Measurements from ENCODE around the gene SCEL.
A peak's percentile ranks its signal among the peaks of the same experiment; 100 is the strongest.

The SCEL gene

DNA sequence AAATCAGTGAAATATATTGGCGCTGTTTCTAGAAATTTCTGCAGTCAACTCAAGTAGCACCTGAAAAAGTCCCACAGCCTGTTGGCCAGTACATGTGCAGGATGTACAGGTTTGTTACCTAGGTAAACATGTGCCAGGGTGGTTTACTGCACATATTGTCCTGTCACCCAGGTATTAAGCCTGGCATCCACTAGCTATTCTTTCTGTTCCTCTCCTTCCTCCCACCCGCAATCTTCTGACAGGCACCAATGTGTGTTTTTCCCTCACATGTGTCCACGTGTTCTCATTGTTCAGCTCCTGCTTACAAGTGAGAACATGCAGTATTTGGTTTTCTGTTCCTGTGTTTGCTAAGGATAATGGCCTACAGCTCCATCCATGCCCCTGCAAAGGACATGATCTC is 13.1 kb upstream of the SCEL start:
- DNase-seq = no peak

DNA sequence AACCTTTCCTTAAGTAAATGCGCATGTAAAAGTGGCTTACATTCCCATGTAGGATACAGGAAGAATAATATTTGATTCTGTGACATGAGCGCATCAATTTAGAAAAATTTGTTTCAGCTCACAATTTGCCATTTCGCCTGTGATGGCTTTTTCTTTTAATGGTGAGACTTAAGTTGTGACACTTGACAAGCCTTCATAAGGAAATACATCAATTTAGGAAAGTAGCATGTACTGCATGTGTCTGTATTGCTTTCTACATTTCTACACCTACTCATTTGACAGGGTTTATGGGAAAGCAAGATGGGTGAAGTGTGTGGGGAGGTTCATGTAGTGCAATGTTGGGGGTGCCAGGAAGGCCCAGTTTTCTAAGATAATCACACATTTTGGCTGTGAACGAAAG is 12.1 kb upstream of the SCEL start:
- DNase-seq = no peak

DNA sequence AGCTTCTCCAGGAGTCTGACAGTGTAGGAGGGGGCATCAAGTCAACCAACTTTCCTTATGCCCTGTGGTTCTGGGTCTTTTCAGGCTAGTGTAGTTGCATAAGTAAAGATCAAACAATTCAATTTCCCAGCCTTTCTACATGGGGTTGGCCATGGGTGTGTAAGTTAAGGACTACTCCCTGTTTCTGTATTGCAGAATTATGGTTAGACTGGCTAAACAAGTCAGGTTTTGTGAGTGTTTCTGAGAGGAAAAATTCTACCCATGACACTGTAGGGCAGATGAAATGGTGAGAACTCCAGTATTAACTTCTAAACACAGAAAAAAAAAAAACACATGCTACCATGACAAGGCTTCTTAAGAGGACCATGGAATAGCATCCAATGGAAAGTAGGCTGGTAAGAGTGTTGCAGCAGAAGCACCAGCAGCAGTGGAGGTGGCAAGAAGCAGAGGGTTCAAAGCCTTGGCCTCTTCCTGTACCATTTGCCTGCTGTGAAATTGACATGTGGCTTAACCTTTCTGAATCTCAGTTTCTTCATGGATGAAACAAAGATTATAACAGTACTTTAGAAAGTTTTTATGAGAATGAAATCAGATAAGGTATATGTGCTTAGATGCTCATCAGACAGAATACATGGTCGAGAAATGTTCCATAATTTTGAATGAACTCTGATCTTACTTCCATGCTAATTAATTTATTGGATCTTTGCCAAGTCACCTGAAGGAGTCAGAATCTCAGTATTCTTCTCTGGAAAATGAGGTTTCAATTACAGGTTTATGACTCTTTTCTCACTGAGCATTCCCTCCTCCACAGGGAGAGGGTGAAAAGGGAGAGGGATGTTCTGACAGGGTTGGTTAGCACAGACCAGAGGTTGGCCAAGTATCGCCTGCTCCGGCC is 11.4 kb upstream of the SCEL start:
- no peak for DNase-seq

DNA sequence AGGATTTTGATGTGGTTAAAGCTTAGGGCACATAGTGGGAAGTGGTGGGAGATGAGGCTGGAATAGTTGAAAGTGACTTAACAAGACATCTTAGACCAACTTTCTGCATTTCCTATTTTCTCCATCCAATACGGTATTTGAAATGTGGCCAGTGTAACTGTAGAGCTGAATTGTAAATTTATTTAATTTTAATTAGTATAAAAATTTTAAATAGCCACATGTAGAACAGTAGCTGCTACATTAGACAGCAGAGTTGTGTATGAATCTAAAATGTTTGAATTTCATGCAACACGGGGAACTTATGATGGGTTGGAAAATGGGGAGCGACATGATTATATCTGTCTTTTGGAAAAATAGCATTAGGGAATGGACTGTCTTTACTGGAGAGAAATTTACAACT is 7.1 kb upstream of the SCEL start:
- no peak for DNase-seq

DNA sequence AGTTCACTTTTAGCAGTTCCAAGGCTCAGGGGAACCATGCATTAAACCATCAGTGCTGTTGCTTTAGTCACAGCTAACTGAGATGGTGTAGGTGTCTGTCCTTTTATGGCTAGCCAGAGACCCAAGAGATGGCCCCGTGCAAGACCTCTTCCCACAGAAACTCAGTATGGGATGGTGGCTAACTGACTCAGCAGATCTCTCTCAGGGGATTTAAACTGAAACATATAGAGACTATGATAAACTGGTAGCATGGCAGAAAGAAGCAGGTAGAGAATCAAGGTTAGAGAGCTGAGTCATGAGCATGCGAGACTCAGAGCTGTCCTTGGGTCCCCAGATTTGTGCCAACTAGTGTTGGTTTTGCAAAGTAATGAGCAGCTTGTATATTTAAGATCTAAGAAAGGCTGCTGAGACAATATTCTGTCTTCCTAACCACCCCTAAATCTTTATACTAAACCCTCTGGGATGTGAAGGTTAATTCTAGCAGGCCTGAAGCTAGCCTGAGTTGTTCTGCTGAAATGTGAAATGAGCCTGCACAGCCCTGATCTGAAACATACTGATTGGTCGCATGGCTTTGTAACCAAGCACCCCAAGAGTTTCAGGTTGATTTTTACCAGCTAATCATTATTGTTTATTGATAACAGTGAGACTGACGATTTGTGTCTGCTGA is 6.5 kb upstream of the SCEL start:
- DNase-seq = no peak

DNA sequence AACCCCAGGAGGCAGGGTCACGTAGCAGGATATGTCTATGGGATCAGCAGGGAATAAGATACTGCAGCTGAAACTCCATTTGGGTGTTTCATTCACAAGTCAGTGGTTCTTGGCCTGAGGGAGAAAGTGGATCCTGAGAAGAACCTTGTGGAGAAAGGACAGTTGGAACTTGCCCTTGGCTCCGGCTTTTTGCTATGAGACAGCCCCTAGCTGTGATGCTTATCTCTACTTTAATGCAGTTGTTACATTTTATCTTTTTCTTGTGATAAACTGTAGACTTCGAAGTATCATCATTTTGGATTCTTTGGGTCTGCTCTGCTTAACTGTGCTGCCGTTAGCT is 6.0 kb upstream of the SCEL start:
- no peak for DNase-seq

DNA sequence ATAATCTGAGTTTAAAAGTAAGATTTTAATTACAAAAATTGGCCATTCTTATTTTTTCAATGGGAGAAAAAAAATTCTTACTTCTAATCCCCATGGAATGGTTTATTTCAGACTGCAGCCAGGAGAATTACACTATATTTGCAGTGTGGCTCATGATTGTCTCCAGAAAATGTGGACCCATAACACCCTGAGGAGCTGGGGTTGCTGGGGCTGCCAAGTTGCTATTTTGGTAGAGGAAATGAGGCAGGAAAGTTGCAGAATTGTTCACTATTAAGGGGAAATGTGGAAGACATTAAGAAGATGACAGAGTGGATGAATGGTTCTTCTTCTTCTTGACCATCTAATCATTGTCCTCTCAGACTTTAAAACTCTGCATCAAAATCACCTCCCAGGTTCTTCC is 4.6 kb upstream of the SCEL start:
- no peak for DNase-seq

DNA sequence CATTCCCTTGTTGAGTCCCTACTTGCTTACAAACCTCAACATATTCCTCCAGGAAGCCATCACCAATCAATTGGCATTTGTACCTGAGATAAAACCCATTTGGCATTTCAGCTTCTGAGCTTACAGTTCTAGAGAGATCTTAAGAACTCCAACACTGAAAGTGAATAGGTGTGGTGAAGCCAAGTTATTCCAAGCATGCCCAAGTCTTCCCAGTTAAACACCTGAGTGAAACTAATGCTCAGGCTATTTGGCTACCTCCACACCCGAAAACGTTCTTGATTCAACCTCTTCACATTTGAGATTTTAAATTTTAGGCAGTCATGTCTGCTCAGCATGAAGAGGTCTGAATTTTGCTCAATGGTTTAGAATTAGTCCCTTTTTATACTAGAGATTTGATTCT is 2.5 kb upstream of the SCEL start:
- DNase-seq = no peak

DNA sequence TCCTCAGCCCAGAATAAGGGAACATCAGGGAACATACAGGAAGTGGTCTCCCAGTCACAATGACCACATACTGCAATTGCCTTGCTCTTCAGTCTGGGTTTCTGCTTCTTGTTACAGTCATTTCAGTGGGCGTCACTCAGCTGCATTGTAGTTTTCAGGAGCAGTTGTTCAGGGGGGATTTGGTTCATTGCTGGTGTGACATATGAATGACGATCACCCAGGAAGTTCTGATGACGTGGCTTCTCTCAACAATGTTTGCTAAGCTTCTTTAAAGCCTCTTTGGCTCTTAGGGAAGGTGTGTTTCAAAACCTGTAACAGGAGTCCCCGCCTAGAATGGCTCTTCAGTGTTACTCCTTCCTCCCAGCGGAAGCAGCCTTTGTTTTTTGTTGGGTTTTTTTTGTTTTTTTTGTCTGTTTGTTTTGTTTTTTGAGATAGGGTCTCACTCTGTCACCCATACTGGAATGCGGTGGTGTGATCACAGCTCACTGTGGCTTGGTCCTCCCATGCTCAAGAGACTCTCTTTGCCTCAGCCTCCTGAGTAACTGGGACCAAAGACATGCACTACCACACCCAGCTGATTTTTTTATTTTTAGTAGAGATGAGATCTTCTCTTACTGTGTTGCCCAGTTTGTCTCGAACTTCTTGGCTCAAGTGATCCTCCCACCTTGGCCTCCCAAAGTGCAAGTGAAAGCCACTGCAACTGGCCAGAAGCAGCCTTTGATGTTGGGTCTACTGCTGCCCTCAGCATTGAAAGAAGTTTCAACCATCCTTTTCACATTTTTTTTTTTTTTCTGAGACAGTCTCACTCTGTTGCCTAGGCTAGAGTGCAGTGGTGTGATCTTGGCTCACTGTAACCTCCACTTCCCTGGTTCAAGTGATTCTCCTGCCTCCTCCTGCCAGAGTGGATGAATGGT is 1.4 kb upstream of the SCEL start:
- no peak for DNase-seq

DNA sequence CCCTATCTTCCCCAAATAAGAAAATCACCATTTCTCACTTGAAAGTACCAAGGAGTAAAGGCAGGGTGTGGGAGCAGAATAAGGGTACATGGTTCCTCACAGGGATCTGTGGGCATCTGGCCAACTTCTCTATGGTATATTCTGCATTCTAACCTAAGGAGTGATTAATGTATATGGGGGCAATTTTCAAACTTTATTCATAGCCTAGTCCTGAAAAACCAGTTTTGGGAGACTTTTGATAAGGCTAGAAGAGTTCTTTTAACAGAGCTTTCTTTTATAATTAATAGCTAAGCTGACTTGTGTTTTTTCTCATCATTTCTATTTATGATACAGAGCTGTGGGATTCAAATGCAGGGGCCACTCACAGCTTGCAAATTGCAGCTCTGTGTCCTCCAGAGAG is 852 bp downstream of the SCEL start:
- DNase-seq = no peak

DNA sequence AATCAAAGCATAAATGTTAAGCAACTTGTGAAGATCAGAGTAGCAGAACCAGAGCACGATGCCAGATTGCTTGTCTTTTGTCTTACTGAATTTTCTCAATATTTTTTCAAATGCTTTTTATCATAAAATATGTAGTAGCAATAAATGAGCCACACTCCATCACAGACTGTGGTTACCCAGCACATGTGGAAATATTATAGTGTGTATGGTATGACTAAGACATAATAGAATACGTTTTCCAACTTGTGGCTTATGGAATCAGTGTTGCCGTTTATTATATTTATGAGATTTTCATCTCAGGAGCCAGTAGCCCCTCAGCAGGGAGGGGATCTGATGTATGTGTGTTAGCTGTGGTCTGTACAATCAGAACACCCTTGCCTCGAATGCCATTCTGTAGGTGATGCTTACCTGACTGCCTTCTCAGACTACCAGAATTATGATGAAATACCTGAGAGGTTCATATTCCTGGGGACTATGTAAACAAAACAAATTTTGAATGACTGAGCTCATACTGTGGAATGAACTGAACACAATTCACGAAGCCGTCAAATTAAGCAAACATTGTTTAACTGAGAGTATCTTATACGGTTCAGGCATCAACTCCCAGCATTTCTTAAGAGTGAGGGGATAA is 1.9 kb downstream of the SCEL start:
- no peak for DNase-seq

DNA sequence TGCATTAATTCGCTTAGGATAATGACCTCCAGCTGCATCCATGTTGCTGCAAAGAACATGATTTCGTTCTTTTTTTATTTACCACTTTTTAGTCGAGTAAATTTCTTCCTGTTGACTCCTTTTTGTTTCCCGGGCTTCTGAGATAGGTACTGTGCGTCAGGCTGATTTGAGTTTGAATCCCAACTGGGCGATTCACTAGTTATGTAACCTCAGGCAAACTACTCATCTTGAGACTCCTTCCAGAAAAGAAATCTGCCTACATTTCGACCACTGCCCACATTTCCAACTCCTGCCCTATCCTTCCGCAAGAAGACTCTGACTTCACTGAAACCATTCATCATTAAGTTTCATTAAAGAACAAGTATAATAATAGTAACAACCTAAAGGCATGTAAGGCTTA is 8.2 kb downstream of the SCEL start:
- no peak for DNase-seq

DNA sequence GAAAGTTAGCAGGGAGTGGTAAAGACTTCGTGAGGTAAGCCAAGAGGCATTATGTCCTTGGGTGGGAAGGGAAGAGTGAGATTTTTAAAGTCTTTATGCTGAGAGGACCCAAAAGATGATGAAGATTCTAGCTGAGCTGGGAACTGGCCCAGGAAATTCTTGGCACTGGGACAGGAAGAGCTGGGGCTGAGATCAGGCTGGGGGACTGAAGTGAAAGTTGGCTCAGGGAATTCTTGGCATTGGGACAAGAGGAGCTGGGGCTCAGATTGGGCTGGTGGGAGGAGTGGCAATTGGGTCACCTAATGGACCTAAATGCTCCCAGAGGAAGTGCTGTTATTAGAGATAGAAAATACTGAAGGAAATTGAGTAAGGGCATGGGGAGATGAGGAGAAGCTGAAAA is 8.8 kb downstream of the SCEL start:
- peak in 1 of 2 donors; percentile 23 for DNase-seq

DNA sequence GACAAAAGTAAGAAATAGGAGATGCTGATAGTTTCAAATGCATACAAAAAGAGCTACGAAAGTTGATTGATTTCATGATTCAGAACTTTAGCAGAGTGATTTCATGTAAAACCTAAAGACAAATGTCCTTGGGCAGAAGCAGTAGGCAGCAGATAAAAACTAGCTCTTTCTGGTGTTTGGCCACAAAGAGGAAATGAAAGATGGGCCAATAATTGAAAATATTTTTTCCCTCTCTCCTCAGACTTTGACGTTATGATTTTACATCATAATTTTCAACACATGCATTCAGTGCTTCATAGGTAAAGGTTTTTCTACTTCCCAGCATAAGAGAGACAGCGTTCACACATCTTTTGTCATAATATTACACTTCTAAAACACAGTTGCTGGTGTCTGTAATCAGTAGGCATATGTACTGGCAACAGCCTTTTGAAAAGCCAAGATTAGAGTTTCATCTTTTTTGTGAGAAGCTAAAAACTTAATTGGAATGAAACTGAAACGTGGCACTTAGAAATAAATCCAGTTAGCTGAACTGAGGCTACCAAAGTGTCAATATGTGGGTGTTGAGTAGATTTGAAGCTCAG is 9.3 kb downstream of the SCEL start:
- no peak for DNase-seq

DNA sequence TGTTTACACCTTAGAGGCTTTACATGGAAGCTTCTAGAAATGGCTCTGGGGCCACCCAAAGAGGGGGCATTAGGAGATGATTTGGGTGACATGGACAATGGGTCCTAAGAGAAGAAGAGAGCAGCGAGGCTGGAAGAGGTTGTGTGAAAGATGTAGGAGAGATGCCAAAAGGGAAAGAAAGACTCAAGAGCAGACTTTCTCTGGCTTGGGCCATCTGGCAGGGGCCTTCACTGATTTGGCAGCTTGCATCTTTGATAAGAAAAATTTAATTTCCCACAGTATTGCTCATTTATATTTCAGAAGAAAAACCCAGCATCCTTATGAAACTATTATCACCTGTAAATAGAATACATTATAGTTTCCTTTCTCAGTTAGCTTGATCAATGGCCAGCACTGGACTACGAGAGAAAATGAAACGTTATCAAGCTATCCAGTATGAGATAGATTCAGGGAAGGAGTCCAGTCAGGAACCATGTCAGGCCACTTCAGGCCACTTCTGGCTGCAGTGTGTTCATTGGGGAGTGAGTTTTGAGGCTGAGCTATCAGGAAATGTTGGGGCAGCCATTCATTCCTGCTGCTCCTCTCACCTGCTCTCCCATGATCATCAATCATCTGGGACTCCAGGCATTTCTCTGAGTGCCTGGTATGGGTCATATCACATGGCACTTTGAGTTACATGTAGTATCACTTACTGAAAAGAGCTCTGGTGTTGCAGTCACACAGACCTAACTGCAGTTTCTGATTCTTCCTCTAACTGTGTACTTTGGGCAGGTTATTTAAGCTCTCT is 10.3 kb downstream of the SCEL start:
- no peak for DNase-seq

DNA sequence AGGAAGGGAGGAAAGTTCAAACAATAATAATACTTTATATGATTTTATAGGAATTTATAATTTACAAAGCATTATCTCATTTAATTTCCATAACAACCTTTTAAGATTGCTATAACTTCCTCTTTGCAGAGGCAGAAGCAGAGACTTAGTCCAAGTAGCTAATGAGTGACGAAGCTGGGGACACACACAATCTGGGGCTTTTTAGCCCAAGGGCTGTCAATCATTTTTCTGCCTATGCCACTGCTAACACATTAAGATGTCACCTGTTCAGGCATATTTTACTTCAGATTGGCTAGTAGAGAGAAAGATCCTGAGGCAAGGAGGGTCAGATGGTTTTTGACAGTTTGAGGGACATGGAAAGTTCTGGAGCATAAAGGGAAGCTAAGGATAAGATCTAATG is 12.6 kb downstream of the SCEL start:
- DNase-seq = no peak

DNA sequence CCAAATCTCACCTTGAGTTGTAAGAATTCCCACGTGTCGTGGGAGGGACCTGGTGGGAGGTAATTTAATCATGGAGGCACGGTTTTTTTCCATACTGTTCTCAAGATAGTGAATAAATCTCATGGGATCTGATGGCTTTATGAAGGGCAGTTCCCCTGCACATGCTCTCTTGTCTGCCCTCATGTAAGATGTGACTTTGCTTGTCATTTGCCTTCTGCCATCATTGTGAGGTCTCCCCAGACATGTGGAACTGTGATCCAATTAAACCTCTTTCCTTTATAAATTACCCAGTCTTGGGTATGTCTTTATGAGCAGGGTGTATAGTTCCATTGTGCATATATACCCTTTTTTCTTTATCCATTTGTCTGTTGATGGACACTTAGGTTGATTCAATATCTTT is 13.1 kb downstream of the SCEL start:
- no peak for DNase-seq

DNA sequence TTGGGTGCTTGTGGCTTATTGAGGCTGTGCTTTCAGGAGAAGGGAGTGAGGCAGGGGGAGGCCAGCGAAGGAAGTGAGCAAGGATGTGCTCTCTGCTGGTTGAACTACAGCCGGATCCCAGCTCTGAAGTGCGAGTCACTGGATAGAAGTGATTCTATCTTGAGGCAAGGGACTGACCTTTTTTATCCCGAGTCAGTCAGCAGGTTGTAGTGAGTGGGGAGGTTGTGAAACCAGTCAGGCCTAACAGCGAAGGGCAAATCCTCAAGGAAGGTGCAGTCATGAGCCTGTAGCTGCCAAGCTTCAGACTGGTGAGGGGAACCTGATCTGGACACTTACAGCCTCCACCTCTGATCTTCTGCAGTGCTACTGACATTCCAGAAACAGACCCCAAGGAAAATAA is 18.6 kb downstream of the SCEL start:
- DNase-seq = no peak

DNA sequence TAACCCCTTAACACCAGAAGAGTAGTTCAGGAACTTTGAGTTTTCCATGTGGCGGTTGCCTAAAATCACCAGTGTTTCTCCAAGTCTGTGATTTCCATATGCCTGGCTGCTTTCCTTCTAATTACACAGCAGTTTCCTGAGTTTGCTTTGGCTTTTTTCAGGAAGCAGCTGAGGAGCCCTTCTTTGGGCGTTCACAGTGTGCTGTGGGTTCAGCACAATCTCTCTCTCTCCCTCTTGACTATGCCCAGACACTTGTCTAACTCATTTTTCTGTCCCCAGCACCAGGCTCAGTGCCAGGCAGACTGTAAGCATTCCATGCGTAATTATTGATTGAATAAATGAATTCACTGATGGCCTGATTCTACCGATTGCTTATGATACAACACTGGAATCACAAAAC is 19.7 kb downstream of the SCEL start:
- DNase-seq = no peak

DNA sequence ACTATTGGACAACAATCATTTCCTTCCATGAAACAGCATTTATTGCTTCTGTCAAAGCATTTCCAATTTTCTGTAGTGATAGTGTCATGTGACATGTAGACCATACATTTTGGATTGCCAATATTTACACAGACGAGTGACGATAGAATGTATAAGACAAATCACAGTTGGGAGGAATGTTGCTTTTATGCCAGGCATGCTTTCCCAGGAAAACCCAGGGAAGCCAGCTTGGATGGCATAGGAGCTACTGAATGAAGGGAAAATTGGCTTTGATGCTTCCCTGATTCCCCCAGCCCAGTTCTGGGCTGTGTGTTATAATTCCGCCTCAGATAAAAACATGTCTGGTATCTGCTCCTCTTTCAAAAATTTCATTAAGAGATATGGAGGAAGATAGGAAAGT is 22.5 kb downstream of the SCEL start:
- DNase-seq = no peak

DNA sequence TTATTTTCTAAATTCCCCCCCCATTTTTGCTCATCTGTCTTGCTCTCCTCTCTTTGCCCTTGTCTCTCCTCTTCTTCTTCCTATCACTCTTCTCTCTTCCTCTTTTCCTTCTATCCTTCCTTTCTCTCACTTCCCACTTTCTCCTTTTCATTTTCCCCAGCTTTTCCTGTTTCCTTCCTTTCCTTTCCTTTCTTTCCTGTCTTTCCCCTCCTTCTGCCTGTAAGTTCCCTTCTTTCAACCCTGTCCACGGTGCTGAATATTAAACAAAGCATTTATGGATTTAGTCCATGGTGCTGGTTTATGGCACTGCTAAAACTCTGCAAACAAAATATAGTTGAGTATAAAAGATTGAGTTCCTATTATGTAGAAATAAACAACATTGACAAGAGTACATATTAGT is 27.6 kb downstream of the SCEL start:
- DNase-seq = no peak

DNA sequence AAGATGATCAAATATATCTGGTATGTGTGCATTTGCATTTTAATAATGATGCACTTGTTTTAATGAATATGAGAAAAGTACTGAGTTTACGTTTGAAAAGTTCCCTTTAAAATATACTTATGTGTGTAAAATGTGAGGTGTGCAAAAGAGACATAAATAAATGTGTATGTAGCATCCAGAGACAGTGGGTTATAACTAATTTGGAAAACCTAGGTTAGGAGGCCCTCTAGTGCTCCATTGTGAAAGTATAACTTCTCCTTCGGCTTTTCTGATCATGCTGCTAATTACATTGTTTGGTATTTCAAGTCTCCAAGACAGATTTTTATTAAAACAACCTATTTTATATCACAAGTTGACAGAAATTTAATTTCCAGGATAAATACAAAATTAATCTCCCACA is 30.1 kb downstream of the SCEL start:
- peak in 1 of 2 donors; percentile 74 for DNase-seq

All from hippocampal formation (tissue), 2 donors.